HG02938 (cell line): Measurements from ENCODE around the gene ABHD6.

ENCODE experiments used
- ATAC-seq: cut with Tn5 transposase; IDR thresholded peaks from one replicate; pipeline ENCODE4 v1.9.1; 2021; ENCODE audit warnings: mild to moderate bottlenecking, moderate library complexity; ENCODE audit not compliant: unreplicated experiment

The ABHD6 gene

GRCh38 chr3:58340594-58341244, 103.1 kb downstream of the ABHD6 start:
- ATAC-seq, result no peak

- no peak for ATAC-seq
Observed at GRCh38 chr3:58341376-58341775, 103.8 kb downstream of the ABHD6 start.

GRCh38 chr3:58342676-58343075, 105.1 kb downstream of the ABHD6 start:
- ATAC-seq, result no peak
